Prostate gland (tissue), 2 donors: ENCODE measurements around the gene CFAP20.

ENCODE experiments used
- CTCF ChIP-seq, 4 experiments: fragments of 200-600 bp in 2 of 4; fragments of 450-650 bp in 2 of 4; sonication (generic) in 2 of 4; IDR thresholded peaks; 1 replicate in 3 of 4; 2 replicates in 1 of 4; pipeline ENCODE4 v1.5.1; 2016 to 2019; ENCODE audit warnings: antibody characterized with exemption in 4 of 4, mild to moderate bottlenecking in 2 of 4, moderate library complexity in 2 of 4
- POLR2A ChIP-seq: fragments of 450-650 bp; IDR thresholded peaks from one replicate; pipeline ENCODE4 v1.6.1; 2016; ENCODE audit warnings: antibody characterized with exemption, mild to moderate bottlenecking
- POLR2AphosphoS5 ChIP-seq: sonication (generic); formaldehyde crosslinking; IDR thresholded peaks from one replicate; pipeline ENCODE4 v1.6.1; 2017; ENCODE audit warnings: antibody characterized with exemption

DNA sequence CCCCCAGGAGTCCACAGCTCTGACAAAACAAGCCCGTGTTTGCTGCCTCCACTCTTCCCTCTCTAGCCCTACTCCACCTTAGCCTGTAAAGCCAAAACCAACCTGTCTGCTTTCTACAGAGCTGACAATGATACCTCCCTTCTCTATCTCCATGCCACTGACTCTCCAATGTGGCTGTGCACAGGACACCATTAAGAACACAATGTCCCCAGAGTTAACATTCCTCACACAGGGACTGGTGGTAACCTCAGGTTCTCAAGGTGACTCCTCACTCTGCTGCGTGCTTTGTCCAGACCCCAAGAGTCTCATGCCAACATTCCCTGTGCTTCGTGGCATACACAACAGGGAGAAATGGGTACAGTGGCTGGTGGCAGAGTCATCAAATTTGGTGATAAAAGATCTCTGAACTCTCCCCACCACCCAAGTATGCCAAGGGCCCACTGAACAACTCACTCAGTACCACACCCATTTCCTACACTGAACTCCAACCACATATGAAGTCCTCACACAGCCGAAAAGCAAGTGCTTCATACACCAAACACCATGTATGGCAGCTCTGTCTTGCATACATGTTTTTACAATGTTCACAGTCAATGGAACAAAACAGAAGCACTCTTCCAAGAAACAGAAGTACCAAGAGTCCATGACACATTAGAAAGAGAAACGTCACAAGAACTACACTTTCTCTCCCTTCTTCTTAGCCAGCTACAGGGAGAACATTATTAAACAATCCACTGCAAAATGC, 47.6 kb upstream of the CFAP20 start:
- TF ChIP-seq CTCF (IDR thresholded peaks at IDR 0.05) (no peak), POLR2A (no peak), POLR2AphosphoS5 (no peak)
